Activated naive CD4-positive, alpha-beta T cell treated with anti-CD3 and anti-CD28 coated beads, Interleukin-2, amount 50 U/mL, for 72 hours (primary cell): Measurements from ENCODE around the gene SENP8. TPM values are rescaled to one million over a fixed set of nuclear protein-coding genes. Genes with fewer than 3 reads are reported as not detected.

Source experiments
- ATAC-seq, 2 donors: fragments of 150-1000 bp; cut with Tn5 transposase; 2 replicates each; pipeline ENCODE4 v1.10.0; 2021; ENCODE audit warnings: mild to moderate bottlenecking in 2 of 2, moderate library complexity in 2 of 2
- DNase-seq, 2 donors: peaks; one replicate each; pipeline ENCODE4 v3.0.0; 2021 to 2022; ENCODE audit warnings: low spot score in 2 of 2
- H3K27ac Mint-ChIP-seq, 2 donors: one replicate each; pipeline ENCODE4 v1.8.0; 2022; ENCODE audit warnings: mild to moderate bottlenecking in 2 of 2, mixed read lengths in 2 of 2
- H3K36me3 Mint-ChIP-seq, 2 donors: one replicate each; pipeline ENCODE4 v1.8.0; 2022; ENCODE audit warnings: mixed read lengths in 2 of 2
- H3K9me3 Mint-ChIP-seq, 2 donors: one replicate each; pipeline ENCODE4 v1.8.0; 2022; ENCODE audit warnings: mixed read lengths in 2 of 2
- total RNA-seq, 2 donors: library from RNA; stranded (reverse); gene quantifications; one replicate each; pipeline ENCODE4 v1.2.3, GENCODE V29; 2022

SENP8 gene
- total RNA-seq, 2 donors from 2014 or later = 0.36 to 1.8 TPM

- Mint-ChIP-seq H3K36me3 (no peaks in the 10 kb centered on the region), H3K9me3 (no peaks in the 10 kb centered on the region), H3K27ac (no peak overlapping the region)
- ATAC-seq (no peak), DNase-seq (no peak)
These were observed 58.0 kb downstream of the SENP8 start for GRCh38 chr15:72176159-72176558.

DNA sequence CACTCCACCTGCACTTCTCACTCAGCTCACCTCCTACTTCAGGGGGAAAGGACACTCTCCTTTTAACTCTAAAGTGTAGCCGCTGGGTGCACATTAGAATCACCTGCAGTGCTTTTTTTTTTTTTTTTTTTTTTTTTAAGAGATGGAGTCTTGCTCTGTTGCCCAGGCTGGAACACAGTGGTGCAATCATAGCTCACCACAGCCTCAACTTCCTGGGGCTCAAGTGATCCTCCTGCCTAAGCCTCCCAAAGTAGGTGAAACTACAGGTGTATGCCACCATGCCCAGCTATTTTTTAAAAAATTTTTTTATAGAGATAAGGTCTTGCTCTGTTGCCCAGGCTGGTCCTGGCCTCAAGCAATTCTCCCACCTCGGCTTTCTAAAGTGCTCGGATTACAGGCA is 58.5 kb downstream of the SENP8 start:
- no peaks in the 10 kb centered on the region for H3K9me3 Mint-ChIP-seq
- no peak for DNase-seq
- ATAC-seq = no peak
- H3K36me3 Mint-ChIP-seq = no peaks in the 10 kb centered on the region
- no peak overlapping the region for H3K27ac Mint-ChIP-seq

GRCh38 chr15:72178976-72179585 is 60.9 kb downstream of the SENP8 start:
- no peak overlapping the region for H3K27ac Mint-ChIP-seq
- no peaks in the 10 kb centered on the region for H3K36me3 Mint-ChIP-seq
- DNase-seq (no peak), ATAC-seq (no peak)
- H3K9me3 Mint-ChIP-seq = no peaks in the 10 kb centered on the region

- no peaks in the 10 kb centered on the region for H3K9me3 Mint-ChIP-seq
- ATAC-seq (no peak), DNase-seq (no peak)
- no peak overlapping the region for H3K27ac Mint-ChIP-seq
- H3K36me3 Mint-ChIP-seq = no peaks in the 10 kb centered on the region
These were observed 61.9 kb downstream of the SENP8 start for GRCh38 chr15:72179950-72180581.

GRCh38 chr15:72180761-72181324 is 62.6 kb downstream of the SENP8 start:
- Mint-ChIP-seq H3K9me3 (no peaks in the 10 kb centered on the region), H3K27ac (no peak overlapping the region), H3K36me3 (no peaks in the 10 kb centered on the region)
- ATAC-seq (no peak), DNase-seq (no peak)

GRCh38 chr15:72182244-72182643 is 64.0 kb downstream of the SENP8 start:
- no peak overlapping the region for H3K27ac Mint-ChIP-seq
- DNase-seq (no peak), ATAC-seq (no peak)
- no peaks in the 10 kb centered on the region for H3K9me3 Mint-ChIP-seq
- H3K36me3 Mint-ChIP-seq = no peaks in the 10 kb centered on the region

- Mint-ChIP-seq H3K27ac (no peak overlapping the region), H3K36me3 (no peaks in the 10 kb centered on the region), H3K9me3 (no peaks in the 10 kb centered on the region)
- no peak for DNase-seq
- ATAC-seq = no peak
These were observed 64.5 kb downstream of the SENP8 start for GRCh38 chr15:72182673-72183072.

GRCh38 chr15:72183781-72184164 is 65.6 kb downstream of the SENP8 start:
- Mint-ChIP-seq H3K27ac (no peak overlapping the region), H3K36me3 (no peaks in the 10 kb centered on the region), H3K9me3 (no peaks in the 10 kb centered on the region)
- DNase-seq (no peak), ATAC-seq (peak in 1 of 2 donors; percentile 5)

DNA sequence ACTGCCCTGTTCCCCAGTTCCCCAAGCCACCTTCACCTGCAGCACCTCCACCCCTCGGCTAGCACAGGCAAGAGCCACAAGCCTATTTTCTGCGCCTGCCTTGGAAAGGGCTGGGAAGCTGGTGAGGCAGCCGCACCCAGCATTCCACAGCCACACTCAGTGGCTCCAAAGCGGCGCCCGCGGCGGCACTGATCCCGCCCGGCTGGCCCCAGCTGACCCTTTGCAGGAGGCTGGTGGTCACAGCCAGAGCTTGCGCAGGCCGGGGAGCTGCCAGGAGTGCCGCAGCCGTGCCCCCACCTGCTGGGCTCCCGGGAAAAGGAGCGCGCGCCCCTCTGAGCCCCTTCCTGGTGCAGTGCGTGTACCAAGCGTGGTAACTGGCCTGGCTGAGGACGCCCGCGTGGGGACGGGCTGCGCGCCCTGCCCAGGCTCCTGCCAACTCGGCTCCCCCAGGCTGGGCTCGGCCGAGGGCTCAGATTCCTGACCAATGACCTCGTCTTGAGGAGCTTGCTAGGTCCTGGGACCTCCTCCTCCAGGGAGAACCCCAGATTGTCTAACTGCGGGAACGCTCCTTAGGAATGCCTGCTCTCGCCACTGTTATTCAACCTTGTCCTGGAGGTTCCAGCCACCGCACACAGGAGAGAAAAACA is 66.1 kb downstream of the SENP8 start:
- Mint-ChIP-seq H3K36me3 (no peaks in the 10 kb centered on the region), H3K27ac (no peak overlapping the region), H3K9me3 (no peaks in the 10 kb centered on the region)
- DNase-seq = no peak
- ATAC-seq = peak in 1 of 2 donors; percentile 20

- Mint-ChIP-seq H3K9me3 (no peaks in the 10 kb centered on the region), H3K36me3 (no peaks in the 10 kb centered on the region), H3K27ac (no peak overlapping the region)
- peak in 1 of 2 donors; percentile 14 for ATAC-seq
- no peak for DNase-seq
These were observed 71.2 kb downstream of the SENP8 start for GRCh38 chr15:72189250-72189902.

DNA sequence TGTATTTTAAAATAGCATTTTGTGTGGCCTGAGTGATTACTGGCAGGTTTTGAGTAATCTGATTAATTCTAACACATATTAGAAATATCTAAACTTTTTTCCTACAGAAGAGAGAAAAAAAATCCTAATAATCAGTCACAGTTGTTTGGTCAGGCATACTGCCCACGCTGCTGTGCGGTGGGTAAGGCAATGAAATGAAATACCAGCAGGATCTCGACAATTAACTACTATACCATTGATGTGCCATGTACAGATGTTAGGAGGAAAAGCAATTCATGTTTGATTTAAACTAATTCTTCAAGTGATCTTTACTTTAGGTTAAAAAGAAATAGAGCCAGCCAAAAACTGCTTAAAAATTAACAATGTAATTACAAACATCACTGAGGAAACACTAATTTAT is 74.2 kb downstream of the SENP8 start:
- no peak overlapping the region for H3K27ac Mint-ChIP-seq
- DNase-seq (no peak), ATAC-seq (no peak)
- no peaks in the 10 kb centered on the region for H3K36me3 Mint-ChIP-seq
- no peaks in the 10 kb centered on the region for H3K9me3 Mint-ChIP-seq

Other genes starting within 250 kb of the SENP8 start
- 10 to 100 TPM; 13.1 to 20.9 TPM for gene MYO9A, start 253 bp upstream of the SENP8 start, total RNA-seq
- gene GRAMD2A, start 79.4 kb downstream of the SENP8 start, total RNA-seq = not detected
- 1,000 to 10,000 TPM; 1,316 to 2,692 TPM for gene PKM, start 112.8 kb downstream of the SENP8 start, total RNA-seq
- 10 to 100 TPM; 52.3 to 64.8 TPM for gene PARP6, start 154.2 kb downstream of the SENP8 start, total RNA-seq
- gene CELF6, start 201.8 kb downstream of the SENP8 start, total RNA-seq = under 1 TPM; 0.37 to 0.48 TPM